Fibroblast of the conjunctiva (primary cell): Measurements from ENCODE around the gene C3orf49.

ENCODE experiments used
- DNase-seq: peaks from one replicate; pipeline ENCODE4 v3.0.0-alpha.2; 2010; ENCODE audit warnings: low read depth

Gene C3orf49, protein sequence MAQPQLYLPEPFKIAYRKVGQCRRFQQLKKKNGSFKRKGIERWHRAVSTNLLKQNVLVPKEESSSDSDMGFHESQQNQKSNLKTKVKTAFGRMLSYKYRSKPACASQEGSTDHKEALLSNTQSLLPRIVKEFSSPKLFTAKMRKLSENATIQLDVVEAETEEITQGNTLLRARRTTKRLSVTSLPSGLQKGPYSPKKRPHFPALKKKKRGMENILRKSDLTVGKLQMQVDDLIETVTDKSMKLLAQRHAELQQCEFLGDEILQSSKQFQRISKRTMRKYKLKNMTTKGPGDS

DNA sequence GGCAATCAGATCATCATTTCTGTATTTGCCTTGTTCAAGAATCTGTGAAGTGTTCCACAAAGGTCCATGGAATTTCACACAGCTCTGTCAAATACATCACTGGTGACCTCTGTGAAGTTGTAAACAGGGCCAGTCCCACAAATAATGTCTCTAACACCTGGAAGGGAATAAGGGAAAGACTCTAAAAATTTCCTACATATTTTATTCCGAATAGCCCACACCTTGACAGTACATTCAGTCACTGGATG is at the start of gene C3orf49:
C3orf49 (plus strand) TSS at position 149 of the 248 bp plus-strand sequence. CDS start 173 bp downstream, outside the sequence.
- no peak for DNase-seq

DNA sequence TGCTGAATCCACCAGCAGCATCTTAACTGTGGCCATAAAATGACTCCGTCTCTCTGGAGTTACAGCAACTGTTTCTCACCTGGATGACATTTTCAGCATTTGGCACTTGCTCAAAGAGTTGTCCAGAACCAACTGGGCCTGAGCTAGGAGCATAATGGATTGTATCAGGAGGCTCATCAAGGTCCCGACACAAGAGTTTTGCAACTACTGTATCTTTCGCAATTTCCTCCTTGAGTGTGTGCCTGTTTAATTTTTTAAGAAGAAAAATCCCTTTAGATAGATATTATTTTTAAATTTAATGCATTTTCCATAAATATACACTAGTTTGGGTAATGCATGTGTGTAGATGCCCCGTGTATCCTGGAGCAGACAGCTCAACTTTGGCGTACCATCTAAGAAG is 44.3 kb upstream of the C3orf49 start:
- no peak for DNase-seq

DNA sequence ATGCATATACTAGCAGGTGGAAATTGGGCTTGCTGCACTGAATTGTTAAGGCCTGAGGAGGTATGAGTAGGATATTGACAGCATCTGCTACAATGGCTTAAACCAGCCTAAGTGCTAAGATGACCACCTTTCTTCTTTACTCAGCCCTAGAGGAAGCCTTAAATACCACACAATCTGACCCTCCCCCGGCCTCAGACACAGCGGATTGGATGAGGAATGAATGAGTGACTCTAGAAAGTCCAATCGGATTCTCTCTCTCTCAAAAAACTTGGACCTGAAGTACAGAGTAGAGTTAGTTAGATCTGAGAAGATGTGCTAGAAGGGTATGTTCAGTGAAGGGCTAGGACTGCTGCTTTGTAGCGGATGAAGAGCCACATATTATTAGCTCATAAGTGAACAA is 39.9 kb upstream of the C3orf49 start:
- DNase-seq = no peak

DNA sequence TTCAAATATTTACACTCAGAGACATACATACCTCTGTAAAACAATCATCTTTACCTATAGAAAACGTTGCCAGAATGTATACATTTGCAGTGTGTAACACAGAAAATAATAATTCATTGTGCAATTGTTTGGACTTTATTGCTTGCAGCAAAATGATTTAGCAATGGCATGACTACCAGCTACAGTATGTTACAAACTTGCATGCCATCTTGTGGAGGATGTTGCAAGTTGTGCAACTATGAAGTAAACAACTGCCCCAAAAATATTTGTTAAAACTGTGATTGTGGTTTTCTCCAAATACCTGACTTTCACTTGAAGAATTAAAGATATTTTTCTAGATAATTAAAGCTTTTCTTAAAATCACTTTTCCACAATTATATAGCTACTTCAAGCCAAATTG is 27.1 kb upstream of the C3orf49 start:
- DNase-seq = peak; percentile 46

DNA sequence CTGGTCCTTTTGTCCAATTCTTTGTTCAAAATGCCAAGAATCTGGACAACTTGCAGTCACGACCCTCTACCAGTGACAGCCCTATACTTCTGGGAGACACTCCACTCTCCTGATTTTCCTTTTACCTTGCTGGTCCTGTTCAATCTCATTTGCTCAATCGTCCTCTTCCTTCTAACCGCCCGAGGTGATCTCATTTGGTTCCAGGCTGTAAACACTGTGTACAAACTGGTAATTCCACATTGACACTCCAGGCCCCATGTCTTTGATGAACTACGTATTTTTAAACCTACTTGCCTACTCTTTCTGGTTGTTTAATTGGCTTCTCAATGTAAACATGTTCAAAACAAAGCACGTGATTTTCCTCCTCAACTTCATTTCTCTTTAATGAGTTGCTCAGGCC is 23.7 kb upstream of the C3orf49 start:
- no peak for DNase-seq

DNA sequence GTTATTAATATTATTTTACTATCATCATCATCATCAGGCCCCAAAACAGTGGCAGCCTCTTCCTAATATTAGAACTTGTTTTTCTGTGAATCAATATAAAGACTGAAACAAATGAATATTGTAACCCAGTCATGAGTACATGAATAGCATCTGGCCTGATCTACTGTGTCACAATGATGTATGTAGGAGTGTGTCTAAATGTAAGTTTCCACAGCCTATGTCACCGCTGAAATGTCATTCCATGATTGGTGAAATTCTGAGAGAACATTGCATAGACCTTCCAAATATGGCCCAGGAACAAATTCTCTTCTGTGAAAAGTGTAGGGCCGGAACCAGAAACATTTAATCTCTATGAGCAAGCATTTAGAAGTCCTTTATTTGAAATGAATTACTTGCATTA is 20.6 kb upstream of the C3orf49 start:
- DNase-seq = no peak

DNA sequence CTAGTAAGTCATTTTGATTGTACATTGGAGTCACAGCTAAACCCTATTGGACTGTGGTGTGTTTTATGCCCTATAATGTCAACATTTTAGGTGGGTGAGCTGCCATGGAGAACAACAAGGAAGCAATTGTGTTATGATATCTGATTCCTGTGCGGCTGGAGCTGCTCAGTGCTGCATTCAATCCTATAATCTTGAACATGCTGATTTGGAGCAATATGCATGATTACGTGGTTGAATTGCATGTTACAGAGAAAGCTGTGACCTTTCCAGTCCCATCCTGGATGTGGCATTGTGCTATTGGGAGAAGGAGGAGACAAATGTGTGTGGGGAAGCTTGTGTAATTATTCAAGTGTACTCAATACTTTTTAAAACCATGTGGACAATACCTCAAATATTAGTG is 20.1 kb upstream of the C3orf49 start:
- DNase-seq = no peak

DNA sequence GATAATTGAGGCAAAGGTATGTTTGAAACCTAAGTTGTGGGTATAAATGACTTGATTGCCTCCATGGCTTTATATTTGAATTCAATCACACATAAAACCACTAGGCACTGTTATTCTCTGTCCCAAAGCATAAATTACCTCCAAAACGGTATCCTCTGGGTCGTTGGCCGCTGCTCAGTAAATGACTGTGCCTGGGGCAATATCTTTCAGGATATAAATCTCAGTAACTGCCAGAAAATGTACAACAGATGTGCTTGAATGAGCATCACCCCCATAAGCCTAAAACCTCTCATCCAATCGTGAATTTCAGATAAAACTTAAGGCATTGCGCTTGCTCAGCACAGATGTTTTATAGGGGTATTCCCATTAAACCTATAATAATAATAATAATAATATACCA is 19.0 kb upstream of the C3orf49 start:
- DNase-seq = no peak

DNA sequence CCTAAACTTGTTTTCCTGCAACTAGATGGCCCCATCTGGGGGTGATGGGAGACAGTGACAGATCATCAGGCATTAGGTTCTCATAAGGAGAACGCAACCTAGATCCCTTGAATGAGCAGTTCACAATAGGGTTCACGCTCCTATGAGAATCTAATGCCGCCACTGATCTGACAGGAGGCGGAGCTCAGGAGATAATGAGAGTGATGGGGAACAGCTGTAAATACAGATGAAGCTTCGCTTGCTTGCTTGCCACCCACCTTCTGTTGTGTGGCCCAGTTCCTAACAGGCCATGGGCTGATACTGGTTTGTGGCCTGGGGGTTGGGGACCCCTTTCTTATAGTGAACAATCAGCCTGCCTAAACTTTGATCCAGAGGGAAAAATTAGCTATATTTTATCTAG is 15.2 kb upstream of the C3orf49 start:
- no peak for DNase-seq

DNA sequence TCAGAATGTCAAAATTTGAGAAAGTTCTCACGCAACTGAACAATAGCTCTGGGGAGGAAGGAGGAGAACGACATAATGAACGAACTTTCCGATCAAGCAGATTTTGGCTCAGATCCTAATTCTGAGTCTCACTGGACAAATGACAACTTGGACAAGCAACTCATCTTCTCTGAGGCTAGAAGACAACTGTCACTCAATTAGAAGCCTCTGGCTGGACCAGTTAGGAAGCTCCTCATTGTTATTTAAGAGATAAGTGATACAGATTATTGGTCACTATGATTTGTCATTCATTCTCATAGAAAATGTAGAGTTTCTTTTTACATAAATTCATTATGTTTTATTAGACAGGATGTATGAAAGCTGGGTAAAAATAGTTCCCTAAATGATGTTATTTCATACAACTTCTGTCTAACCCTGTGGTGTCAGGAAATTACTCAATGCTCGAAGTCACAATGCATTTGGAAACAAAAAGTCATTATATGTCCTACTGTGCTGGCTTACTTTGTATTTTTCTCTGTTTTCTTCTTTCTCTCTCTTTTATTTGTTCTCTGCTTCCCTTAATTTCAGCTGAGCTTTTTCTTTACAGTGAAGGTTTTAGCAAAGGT is 11.0 kb upstream of the C3orf49 start:
- no peak for DNase-seq

DNA sequence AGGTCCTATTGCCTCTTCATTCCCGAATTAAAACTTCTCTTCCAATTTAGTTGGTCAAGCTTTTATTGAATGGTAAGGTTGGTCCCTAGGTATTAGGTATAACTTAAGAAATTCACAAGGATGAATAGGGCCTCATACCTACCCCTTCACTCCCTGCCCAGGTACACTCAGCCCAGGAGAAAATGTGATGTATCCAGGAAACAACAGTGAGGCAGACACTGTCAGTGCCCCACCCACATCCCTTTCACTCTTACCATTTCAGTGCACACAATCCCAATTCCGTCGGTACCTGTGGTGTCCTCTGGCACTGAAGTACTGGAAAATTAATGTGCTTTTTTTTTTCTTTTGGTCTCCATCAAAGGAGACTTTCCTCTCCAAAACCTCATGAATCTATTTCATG is 10.5 kb upstream of the C3orf49 start:
- no peak for DNase-seq

DNA sequence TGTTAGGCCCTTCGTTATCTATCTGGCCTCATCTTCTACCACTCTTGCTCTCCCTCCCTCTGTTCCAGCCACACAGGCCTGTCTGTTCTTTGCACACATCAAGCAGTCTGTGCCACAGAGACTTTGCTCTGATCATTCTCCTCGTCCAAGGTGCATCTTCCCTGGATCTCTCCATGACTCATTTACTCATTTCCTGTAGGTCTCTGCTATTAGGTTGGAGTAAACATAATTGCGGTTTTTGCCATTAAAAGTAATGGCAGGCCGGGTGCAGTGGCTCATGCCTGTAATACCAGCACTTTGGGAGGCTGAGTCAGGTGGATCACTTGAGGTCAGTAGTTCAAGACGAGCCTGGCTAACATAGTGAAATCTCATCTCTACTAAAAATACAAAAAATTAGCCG is 9.5 kb upstream of the C3orf49 start:
- DNase-seq = no peak

DNA sequence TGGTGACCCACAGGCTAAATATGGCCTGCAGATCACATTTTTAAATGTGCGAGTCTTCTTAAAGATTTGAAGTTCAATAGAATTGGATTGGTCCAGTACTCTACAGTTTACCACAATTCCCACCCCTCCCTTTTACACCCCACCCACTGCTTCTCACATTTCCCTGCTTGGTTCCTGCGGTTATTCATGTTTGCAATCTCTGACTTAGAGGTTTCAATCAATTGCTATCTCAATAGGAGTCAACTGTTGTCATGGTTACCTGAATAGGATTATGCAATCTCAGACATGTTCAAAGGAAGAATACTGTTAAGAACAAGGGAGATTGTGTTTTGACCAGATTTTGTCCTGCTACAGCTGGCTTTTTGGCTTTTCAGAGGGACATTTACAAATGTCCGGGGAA is 4.9 kb upstream of the C3orf49 start:
- DNase-seq = no peak

DNA sequence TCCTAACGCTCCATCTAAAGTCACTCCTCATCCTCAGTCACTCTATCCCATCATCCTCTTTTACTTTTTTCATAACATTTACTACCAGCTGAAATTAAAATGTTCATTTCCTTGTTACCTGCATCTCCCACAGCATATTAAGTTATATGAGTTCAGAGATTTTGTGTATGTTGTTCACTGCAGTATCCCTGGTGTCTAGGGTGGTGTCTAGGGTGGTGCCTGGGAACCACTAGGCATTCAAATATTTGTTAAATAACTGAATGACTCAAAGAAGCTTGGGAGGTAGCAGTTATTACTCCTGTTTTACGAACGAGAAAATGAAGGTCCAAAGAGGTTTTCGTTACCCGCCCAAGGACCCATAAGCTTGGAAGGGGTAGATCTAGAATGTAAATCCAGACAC is 1.9 kb upstream of the C3orf49 start:
- no peak for DNase-seq

DNA sequence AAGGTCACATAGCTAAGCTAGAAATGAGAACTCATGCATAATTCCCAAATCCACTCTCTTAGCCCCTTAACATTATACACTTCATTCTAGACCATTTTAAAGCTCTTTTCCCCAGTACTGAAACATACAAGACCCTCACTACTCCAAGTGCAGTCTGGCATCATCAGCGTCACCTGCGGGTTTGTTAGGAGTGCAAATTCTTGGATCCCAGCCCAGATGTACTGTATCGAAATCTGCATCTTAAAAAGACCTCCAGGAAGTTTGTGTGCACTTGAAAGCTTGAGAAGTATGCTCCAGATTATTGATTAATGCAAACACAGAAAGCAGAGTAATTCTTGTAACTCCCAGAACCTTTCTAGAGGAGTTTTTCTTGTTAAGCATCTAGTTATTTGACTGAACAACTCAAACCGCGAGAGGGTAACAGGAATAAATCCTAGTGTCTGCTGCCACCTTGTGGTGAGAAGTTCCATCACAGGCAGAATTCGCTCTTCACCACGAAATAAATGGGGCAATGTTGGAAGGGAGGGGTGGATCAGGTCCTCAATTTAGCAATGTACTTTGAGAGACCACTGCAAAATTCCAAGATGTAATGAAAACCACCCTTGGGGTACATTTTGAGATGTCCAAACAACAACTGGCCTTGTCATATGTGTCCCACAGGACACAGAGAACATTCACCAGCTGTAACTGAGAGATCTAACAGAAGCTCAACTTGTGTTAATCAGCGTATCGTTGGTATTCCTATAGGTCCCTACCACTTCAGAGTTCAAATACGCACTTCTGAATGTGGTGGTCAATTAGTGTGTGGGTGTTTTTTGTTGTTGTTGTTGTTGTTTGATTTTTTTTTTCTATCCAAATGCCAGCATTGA is 583 bp upstream of the C3orf49 start:
- peak; percentile 37 for DNase-seq

DNA sequence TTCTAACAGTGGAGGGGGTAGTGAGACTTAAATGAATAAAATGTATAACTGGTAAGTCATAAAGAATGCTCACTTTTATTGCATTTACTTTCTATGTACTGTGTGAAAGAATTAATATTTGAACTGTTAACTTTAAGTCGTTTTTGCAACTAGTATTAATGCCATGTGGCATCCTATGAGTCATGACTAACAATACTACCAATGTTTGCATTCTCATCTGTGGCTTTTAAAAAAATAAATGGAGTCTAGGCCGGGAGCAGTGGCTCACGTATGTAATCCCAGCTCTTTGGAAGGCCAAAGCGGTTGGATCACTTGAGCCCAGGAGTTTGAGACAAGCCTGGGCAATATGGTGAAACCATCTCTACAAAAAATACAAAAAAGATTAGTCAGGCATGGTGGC is 5.2 kb downstream of the C3orf49 start:
- DNase-seq = no peak

DNA sequence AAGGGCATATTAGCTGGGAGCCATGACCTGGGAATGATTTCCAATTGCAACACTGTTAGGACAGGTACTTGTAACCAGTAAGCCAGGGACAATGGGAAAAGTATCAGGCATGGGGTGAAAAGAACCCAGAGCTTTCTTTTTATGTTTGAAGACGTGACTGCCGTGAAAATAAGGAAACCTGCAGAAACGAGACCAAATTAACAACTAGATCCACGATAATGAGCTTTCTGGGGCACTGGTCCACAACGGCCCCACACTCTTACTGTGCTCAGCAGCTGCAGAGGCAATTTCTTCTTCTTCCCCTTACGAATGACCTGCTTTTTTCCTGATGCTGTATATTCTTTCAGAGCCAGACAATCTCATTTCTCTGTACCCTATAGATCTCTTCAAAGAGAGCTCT is 11.4 kb downstream of the C3orf49 start:
- DNase-seq = no peak

DNA sequence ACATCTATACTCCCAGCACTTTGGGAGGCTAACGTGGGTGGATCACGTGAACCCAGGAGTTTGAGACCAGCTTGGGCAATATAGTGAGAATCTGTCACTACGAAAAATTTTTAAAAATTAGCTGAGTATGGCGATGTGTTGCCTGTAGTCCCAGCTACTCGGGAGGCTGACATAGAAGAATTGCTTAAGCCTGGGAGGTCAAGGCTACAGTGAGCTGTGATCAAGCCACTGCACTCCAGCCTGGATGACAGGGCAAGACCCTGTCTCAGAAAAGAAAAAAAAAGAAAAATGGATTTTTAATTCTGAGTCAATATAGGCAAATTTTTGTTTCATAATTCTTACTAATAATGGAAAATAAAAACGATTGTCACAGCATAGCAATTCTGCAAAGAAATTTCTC is 13.3 kb downstream of the C3orf49 start:
- no peak for DNase-seq

DNA sequence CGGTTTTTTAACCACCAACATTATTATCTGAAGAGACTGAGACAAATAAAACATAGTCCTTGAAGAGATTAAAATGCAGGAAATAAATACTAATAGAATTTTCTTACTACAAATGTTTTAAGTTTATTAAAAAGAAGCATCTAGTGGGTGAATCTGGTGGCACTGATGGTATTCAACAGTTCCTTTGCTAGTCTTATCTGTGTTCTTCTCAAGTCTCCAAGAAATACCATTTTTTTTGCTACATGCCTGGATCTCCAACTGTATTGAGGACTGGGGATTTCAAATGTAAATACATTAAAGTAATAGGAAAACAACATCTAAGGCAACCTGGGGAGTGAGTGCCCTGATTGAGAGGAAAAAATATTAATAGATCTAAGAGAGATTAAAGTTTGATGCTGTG is 22.6 kb downstream of the C3orf49 start:
- no peak for DNase-seq

DNA sequence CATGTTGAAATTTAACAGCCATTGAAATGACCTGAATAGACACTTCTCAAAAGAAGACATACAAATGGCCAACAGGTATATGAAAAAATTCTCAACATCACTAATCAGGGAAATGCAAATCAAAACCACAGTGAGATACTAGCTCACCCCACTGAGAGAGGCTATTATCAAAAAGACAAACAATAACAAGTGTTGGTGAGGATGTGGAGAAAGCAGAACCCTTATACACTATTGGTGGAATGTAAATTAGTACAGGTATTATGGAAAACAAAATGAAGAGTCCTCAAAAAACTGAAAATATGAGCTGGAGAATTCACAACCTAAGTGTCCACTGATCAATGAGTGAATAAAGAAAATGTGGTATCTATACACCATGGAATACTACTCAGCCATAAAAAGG is 23.0 kb downstream of the C3orf49 start:
- DNase-seq = no peak

DNA sequence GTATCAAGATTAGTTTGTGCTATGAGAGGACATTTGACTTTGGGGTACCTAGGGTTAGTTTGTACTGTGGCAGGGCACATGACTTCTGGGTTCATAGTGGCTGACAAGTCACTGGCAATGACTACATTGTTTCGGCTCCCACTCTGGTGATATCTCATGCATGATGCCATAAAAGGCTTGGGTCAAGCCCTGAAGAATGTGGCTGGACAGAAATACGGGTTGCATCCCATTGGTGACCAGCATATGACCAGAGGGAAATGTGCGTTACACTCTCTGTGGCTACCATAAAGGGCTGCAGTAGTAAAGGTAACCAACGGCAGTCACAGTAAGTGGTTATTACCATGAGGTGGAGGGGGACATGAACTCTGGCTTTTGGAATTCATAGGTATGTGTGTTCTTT is 26.1 kb downstream of the C3orf49 start:
- DNase-seq = no peak

DNA sequence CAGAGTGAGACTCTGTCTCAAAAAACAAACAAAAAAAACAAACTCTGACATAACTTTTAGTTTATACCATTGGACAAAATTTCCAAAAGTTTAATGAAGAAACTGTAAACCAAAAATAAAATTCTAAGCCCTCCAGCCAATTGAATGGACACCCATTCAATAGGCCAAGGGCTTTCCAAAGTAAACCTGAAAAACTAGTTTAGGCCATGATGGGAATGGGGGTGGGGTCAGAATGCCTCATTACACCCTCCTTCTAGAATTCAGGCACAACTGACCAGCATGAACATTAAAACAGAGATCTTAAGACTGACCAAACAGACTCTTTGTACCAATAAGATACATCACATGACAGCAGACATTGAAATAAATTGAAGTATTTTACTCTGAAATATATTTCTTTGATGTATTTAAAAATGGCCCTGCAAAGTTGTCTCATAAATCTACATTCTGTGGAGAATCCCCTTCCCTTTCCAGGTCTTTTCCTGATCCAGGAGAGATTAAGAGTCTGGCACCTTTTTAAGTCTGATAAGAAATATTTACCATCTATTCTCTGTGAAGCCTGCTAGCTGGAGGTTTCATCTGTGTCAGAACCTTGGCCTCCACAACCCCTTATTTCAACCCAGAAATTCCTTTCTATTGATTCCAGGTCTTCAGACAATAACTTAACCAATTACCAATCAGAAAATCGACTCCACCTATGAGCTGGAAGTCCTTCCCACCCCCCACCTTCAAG is 28.8 kb downstream of the C3orf49 start:
- no peak for DNase-seq

DNA sequence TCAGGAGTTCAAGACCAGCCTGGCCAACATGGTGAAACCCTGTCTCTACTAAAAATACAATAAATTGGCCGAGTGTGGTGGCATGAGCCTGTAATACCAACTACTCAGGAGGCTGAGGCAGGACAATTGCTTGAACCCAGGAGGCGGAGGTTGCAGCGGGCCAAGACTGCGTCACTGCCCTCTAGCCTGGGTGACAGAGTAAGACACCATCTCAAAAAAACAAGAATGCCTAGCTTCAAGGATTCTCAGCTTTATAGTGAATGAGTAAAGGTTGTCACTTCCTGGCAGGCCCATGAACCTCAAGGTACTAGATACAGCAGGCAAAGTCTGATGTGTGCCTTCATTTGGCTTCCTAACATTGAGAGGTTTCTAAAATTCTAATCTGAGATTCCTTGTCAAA is 30.1 kb downstream of the C3orf49 start:
- DNase-seq = no peak
